Right kidney (tissue), 1 donor: Measurements from ENCODE around the gene ASS1.

ENCODE experiments used
- DNase-seq: peaks from one replicate; pipeline ENCODE4 v3.0.0-alpha.2; 2016

ASS1 gene

GRCh38 chr9:130414910-130415746, 29.6 kb upstream of the ASS1 start:
- DNase-seq, result no peak

- no peak for DNase-seq
Observed at GRCh38 chr9:130417602-130418001, 27.2 kb upstream of the ASS1 start.

- DNase-seq, result no peak
Observed at GRCh38 chr9:130418776-130419175, 26.0 kb upstream of the ASS1 start.

- DNase-seq, result no peak
Observed at GRCh38 chr9:130419521-130420035, 25.2 kb upstream of the ASS1 start.

- DNase-seq, result no peak
Observed at GRCh38 chr9:130421154-130421801, 23.5 kb upstream of the ASS1 start.

- no peak for DNase-seq
Observed at GRCh38 chr9:130421802-130422276, 22.9 kb upstream of the ASS1 start.

GRCh38 chr9:130422546-130422945, 22.2 kb upstream of the ASS1 start:
- no peak for DNase-seq

- no peak for DNase-seq
Observed at GRCh38 chr9:130423272-130423671, 21.5 kb upstream of the ASS1 start.

GRCh38 chr9:130424595-130425454, 19.9 kb upstream of the ASS1 start:
- no peak for DNase-seq

GRCh38 chr9:130425741-130426466, 18.9 kb upstream of the ASS1 start:
- DNase-seq, result no peak

- DNase-seq, result no peak
Observed at GRCh38 chr9:130426467-130426773, 18.3 kb upstream of the ASS1 start.

- DNase-seq, result no peak
Observed at GRCh38 chr9:130426883-130427282, 17.9 kb upstream of the ASS1 start.

GRCh38 chr9:130427326-130427725, 17.4 kb upstream of the ASS1 start:
- DNase-seq, result no peak

- no peak for DNase-seq
Observed at GRCh38 chr9:130428086-130428665, 16.6 kb upstream of the ASS1 start.

- DNase-seq, result no peak
Observed at GRCh38 chr9:130429381-130429780, 15.4 kb upstream of the ASS1 start.

- no peak for DNase-seq
Observed at GRCh38 chr9:130429831-130430230, 14.9 kb upstream of the ASS1 start.

- no peak for DNase-seq
Observed at GRCh38 chr9:130430232-130430631, 14.5 kb upstream of the ASS1 start.

GRCh38 chr9:130430734-130431535, 13.8 kb upstream of the ASS1 start:
- DNase-seq, result no peak

GRCh38 chr9:130431536-130432303, 13.0 kb upstream of the ASS1 start:
- no peak for DNase-seq

- DNase-seq, result no peak
Observed at GRCh38 chr9:130432362-130432761, 12.4 kb upstream of the ASS1 start.
